ENCODE data around the gene ATG16L2. TPM values are rescaled to one million over a fixed set of nuclear protein-coding genes. Genes with fewer than 3 reads are reported as not detected.

Gene ATG16L2
- total RNA-seq, 4 donors from 2014 or later = 26.9 to 60.0 (median 36.6) TPM

GRCh38 chr11:72817966-72818365 lies 3.8 kb downstream of the ATG16L2 start:
- no peak for TF ChIP-seq EP300 (IDR thresholded peaks at IDR 0.05)
- TF ChIP-seq CTCF (IDR thresholded peaks at IDR 0.05) = no peak
- no peak for TF ChIP-seq POLR2A (IDR thresholded peaks at IDR 0.05)

GRCh38 chr11:72818971-72819370 lies 4.8 kb downstream of the ATG16L2 start:
- WGBS, 2 donors = 73% methylated on average over 4 of the region's 4 CpGs
- Histone ChIP-seq H3K4me3 (no peak overlapping the region), H3K27ac (no peak overlapping the region), H3K9me3 (no peaks in the 10 kb centered on the region), H3K27me3 (no peaks in the 10 kb centered on the region), H3K36me3 (peaks cover 0 to 38% (median 0%) of the 10 kb centered on the region in 3 donors), H3K4me1 (peaks cover 0 to 47% (median 29%) of the 10 kb centered on the region in 4 donors)
- TF ChIP-seq EP300 (IDR thresholded peaks at IDR 0.05) = no peak
- no peak for DNase-seq (ENCODE audit: low spot score in 2 of 2)

More at GRCh38 chr11:72817966-72818365, 3.8 kb downstream of the ATG16L2 start:
- Histone ChIP-seq H3K4me3 (no peak overlapping the region), H3K27ac (no peak overlapping the region), H3K4me1 (peaks cover 0 to 54% (median 30%) of the 10 kb centered on the region in 4 donors), H3K9me3 (no peaks in the 10 kb centered on the region), H3K36me3 (peaks cover 0 to 38% (median 0%) of the 10 kb centered on the region in 3 donors), H3K27me3 (no peaks in the 10 kb centered on the region)
- 98 to 100% methylated on average over 4 of the region's 4 CpGs for WGBS, 2 donors
- DNase-seq (ENCODE audit: low spot score in 2 of 2) = no peak

GRCh38 chr11:72820439-72821139 lies 6.4 kb downstream of the ATG16L2 start:
- TF ChIP-seq CTCF (IDR thresholded peaks at IDR 0.05) (no peak), EP300 (IDR thresholded peaks at IDR 0.05) (no peak), POLR2A (IDR thresholded peaks at IDR 0.05) (no peak)
- Histone ChIP-seq H3K27me3 (no peaks in the 10 kb centered on the region), H3K27ac (no peak overlapping the region), H3K4me1 (peaks cover 0 to 37% (median 22%) of the 10 kb centered on the region in 4 donors), H3K36me3 (peaks cover 0 to 51% (median 0%) of the 10 kb centered on the region in 3 donors), H3K4me3 (no peak overlapping the region), H3K9me3 (no peaks in the 10 kb centered on the region)
- 94 to 97% methylated on average over 15 of the region's 15 CpGs for WGBS, 2 donors
- no peak for DNase-seq (ENCODE audit: low spot score in 2 of 2)

- DNase-seq (ENCODE audit: low spot score in 2 of 2) = no peak
- H3K27me3 ChIP-seq = no peaks in the 10 kb centered on the region
- peak overlapping the region; percentile 6 to 86 (median 66) for H3K27ac ChIP-seq
- H3K4me1 ChIP-seq = peaks cover 0 to 29% (median 14%) of the 10 kb centered on the region in 4 donors
- no peak for TF ChIP-seq CTCF (IDR thresholded peaks at IDR 0.05)
- no peak for TF ChIP-seq EP300 (IDR thresholded peaks at IDR 0.05)
- TF ChIP-seq POLR2A (IDR thresholded peaks at IDR 0.05) = no peak
- WGBS, 2 donors = 55 to 66% methylated on average over 26 to 30 of the region's 50 CpGs
- H3K9me3 ChIP-seq = no peaks in the 10 kb centered on the region
- H3K36me3 ChIP-seq = peaks cover 0 to 57% (median 0%) of the 10 kb centered on the region in 3 donors
- peak overlapping the region; percentile 45 to 65 (median 54) for H3K4me3 ChIP-seq
Measured at GRCh38 chr11:72821221-72821919, 7.2 kb downstream of the ATG16L2 start.

- Histone ChIP-seq H3K36me3 (peaks cover 0 to 57% (median 0%) of the 10 kb centered on the region in 3 donors), H3K27ac (peak overlapping the region; percentile 6 to 86 (median 66)), H3K4me3 (peak overlapping the region; percentile 45 to 65 (median 54)), H3K4me1 (peaks cover 0 to 21% (median 10%) of the 10 kb centered on the region in 4 donors), H3K9me3 (no peaks in the 10 kb centered on the region), H3K27me3 (no peaks in the 10 kb centered on the region)
- TF ChIP-seq POLR2A (IDR thresholded peaks at IDR 0.05) (no peak), CTCF (IDR thresholded peaks at IDR 0.05) (peak in 4 of 5 experiments; percentile 9 to 63 (median 40)), EP300 (IDR thresholded peaks at IDR 0.05) (peak in 1 of 2 donors; percentile 61)
- peak; percentile 66 for DNase-seq (ENCODE audit: low spot score in 2 of 2)
- WGBS, 2 donors = 22 to 30% methylated on average over 23 to 69 of the region's 82 CpGs
Measured at GRCh38 chr11:72821920-72822799, 7.9 kb downstream of the ATG16L2 start.

Data from tibial nerve (tissue), 4 donors.